HG02840 (cell line): ENCODE measurements around the gene QRICH1.

Experiments used
- ATAC-seq: cut with Tn5 transposase; IDR thresholded peaks from one replicate; pipeline ENCODE4 v1.9.1; 2021; ENCODE audit warnings: mild to moderate bottlenecking, moderate library complexity, moderate number of reproducible peaks; ENCODE audit not compliant: unreplicated experiment, low FRiP score

QRICH1 gene

DNA sequence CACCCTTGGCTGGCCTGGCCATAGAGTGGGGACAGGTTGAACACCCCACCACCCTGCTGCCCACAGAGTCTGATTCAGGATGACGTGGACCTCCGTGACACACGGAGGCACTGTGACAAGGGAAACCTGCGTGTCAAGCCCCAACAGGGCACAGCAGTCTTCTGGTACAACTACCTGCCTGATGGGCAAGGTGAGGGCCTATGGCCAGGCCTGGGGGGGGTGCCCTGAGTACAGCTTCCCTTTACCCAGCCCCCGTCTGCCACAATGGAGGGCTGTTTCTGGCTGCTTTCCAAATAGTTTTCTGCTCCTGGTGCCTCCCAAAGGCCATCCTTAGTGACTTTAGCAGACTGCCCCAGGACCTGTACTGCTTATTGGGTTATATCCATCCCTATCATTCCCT, 87.9 kb downstream of the QRICH1 start:
- no peak for ATAC-seq

DNA sequence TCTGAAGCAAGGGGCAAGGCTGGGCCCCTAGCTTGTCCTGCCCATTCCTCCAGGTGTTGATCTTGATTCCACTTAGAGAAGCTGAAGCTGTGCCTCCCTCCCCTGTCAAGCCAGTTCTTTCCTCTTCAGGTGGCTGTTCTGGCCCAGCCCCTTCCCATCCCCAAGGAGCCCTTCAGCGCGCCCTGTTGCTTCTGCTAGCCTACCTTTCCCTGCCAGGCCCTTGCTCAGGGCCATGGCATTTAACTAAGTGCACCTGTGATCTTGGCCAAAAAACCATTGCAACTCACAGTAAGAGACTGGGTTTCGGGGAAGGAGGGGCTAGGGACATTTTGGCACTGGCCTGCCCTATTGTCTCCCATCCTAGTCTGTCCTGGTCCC, 88.6 kb downstream of the QRICH1 start:
- no peak for ATAC-seq

DNA sequence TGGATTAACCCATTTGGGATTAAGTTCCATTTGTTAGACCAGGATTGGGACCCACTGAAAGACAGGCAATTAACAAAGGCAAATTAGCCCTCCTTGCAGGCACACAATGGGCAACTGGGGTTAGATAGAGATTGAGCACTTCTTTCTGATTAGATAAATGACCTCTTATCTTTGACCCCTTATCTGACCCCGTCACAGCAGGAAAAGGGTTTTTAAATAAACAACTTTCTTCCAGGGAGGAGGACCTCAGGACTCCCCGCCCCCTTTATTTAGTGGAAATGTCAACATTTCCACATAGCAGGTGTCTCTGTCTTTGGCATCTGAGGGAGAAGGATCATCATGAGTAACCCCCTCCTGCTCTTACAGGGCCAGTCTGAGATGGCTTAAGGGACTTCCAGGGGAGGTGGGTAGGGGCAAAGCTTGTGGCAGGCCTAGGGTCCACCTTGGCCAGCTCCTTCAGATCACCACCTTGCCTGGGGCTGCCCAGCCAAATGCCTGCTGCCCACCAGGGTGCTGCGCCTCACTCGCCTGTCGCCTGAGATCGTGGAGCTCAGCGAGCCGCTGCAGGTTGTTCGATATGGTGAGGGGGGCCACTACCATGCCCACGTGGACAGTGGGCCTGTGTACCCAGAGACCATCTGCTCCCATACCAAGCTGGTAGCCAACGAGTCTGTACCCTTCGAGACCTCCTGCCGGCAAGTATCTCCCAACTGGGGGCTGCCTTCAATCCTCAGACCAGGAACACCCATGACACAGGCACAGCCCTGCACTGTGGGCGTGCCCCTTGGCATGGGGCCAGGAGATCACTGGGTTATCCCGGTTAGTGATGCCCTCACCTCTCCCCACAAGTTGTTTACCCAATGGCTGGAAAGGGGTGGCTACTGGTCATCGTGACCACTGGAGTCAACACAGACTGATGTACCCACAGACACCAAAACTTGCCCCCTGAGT, 89.2 kb downstream of the QRICH1 start:
- ATAC-seq = no peak

DNA sequence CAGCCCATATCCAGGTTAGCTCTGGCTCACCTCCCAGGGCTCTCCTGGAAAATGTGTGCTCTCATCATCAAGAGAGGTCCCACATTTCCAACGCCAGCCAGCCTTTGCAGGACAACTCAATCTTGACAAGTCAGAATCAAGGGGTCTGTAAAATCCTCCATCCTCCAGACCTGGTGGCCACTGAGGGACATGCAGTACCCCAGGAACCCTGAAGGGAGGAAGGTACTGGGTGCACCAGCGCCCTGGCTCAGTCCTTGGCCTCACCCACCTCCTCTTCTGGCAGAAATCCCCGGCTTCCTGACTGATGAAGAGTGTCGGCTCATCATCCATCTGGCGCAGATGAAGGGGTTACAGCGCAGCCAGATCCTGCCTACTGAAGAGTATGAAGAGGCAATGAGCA, 92.7 kb downstream of the QRICH1 start:
- ATAC-seq = no peak

DNA sequence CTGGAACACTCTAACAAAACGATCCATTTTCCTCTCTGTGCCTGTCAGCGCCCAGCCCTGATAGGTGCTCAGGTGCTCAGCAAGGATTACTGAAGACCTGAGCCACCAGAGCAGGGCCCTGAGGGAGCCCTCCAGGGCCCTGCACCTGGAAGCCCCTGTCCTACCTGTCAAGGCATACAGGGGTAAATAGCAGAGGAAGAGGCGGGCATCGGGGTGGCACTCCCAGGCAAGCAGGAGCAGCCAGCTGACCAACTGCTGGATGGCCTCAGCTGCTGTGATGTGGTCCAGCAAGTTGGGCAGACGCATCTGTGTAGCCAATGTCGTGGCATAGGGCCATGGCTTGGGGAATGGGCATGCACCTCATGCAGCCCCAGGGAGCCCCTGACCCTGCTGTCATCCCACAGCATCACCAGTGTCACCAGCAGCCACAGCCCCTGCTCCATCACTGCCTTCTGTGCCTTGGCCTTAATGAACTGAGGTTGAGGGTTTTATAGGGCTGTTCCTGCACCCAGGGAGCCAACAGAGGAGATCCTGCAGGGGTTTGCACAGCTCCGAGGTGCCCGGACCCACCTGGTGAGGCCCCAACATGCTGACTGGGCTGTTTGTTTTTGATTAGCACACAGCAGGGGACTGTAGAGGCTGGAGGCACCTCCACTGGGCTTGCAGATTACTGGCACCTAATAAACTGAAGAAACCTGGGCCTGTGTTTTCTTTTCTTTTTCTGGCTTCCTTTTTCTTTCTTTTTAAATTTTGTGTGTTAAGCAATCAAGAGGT, 94.6 kb downstream of the QRICH1 start:
- ATAC-seq = no peak

DNA sequence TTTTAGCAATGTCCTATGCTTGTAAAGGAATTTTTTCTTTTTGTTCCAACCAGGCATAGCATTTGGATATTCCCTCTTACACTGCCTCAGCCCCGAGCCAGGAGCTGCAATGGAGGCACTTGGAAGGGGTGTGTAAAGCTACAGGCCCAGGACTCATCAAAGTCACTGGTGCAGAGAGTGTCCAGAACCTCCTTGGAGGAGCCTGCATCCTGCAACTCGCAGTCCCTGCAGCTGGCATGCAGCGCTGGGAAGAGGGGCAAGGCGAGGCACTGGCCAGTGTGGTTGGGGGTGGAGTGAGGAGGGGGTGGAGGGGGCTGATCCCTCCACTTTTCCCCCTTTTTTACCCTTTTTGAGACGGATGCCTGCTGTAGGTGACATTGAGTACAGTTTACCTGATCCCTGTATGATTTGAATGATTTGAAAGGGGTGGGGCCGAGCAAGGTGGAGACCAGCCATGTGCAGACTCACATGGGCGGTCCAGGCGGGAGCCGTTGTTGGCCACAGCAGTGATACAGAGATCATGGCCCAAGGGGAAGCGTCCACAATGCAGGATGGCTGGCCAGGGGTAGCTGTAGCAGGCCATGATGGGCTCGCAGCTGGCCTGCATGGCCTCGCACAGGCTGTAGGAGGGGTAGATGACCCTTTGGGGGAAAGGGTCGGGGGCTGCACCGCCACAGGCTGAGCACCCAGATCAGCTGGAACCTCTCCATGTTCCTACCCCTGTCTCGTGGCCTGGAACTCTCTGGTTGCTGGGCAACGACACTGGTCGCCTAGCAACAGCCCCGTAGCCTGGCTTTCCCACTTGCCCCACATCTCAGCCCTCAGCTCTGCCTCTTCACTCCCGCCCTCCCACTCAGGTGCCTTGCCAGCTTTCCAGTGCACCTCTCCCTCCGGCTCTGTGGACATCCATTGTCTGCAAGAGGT, 95.9 kb downstream of the QRICH1 start:
- no peak for ATAC-seq

DNA sequence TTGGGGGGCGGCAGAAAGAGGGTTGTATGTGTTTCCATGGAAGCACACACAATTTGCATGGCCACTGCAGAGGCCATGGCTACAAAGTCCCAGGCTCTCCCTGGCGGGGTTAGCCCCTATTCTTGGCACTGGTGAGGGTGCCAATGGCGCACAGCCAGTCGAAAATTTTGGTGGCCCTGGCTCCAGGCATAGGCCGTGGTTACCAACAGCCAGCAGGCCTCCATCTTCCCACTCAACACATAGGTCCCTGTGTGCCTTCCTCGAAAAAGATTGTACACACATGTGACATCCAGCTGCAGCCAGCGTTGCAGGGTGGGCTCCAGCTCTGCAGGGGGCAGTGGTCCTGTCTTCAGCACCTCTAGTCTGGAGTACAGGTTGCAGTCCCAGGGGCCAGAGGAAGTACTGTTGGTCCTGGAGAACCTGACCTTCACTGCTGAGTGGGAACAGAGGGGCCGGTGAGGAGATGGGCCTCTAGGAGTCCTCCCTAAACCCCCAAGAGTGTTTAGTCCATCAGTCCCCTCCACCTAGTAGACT, 96.7 kb downstream of the QRICH1 start:
- ATAC-seq = no peak

DNA sequence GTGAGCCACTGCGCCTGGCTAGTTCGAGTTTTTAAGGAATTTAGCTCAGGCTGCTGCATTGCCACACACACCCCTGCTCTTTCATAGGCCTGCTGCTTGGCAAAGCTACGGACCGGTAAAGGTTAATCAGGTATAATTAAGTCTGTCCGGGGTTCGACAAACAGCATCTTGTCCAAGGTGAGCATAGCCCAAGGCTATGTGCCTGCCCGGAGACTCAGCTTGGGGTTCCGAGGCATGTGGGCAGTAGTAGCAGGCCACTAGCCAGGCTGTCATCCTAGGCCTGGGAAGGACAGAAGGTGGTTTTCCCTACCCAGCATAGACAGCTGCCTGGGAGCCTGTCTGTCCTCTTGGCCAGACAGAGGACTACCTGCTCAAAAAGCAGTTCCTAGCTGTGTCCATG, 97.2 kb downstream of the QRICH1 start:
- no peak for ATAC-seq

DNA sequence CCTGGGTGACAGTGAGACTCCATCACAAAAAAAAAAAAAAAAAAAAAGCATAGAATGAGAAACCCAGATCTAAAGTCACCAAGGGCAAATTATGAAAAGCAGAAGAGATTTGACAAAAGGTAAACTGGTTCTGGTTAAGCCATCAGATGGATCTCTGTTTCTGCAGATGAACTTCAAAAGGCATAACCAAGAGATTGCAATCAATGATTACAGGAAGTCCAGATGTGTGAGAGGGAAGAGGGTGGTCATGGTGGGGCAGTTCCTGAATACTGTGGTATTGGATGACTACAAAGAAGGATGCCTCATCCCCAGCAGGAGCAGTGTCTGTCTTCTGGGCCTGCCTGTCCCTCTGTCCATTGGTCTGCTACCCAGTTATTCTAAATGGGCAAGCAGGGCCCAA, 100.0 kb downstream of the QRICH1 start:
- ATAC-seq = no peak

DNA sequence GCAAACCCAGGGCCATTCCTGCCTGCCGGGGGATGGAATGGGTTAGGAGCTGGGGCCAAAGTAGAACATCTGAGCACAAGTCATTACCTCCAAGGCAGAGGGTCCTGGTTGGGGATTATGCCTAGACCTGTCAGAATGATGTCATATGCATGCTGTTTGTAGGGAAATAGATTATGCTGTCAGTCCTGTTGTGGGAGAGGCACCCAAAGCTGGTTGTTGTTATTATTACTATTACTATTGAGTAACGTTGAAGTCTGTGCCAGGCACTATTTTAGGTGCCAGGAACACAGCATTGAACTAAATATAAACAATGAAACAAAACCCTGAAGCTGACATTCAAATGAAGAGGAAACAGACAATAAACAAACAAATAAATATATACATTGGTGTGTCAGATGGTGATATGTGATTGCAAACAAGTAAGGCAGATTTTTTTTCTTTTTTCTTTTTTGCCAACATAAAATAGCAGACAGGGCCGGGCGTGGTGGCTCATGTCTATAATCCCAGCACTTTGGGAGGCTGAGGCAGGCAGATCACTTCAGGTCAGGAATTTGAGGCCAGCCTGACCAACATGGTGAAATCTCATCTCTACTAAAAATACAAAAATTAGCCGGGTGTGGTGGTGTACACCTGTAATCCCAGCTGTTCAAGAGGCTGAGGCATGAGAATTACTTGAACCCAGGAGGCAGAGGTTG, 101.9 kb downstream of the QRICH1 start:
- ATAC-seq = no peak

DNA sequence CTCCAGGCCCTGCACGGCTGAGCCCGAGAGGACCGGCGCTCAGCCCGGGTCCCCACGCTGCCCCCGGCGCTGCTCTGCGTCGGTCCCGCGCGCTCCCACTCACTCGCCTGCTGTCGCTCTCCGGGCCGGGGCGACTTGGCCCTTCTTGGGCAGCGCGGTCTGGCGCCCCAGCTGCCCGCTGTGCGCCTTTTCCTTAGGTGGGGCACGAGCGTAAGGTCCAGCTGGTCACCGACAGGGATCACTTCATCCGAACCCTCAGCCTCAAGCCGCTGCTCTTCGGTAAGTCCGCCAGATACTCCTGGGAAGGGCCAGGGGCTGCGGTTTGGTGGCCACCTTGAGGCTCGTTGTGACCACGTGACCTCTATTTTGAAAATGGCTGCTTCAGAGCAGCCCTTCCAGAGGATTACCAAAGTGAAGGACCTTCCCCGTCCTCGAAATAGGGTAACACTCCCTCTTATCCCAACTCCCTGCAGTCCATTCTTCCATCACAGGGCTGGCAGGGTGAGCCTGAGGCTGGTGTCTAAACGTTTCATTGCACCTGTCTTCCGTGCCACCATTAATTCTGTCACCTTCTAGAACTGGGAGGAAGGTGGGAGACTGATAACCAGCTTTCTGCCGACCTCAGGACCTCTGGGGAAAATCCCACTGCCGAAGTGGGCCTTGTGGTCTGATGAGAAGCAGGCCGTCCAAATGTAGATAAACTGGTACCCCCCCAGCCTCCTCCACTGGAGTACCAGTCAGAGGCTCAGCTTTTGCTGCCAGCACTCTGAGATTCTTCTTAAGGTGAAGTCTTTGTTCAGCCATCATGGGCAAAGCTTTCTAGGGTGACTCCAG, 103.0 kb downstream of the QRICH1 start:
- ATAC-seq = no peak

DNA sequence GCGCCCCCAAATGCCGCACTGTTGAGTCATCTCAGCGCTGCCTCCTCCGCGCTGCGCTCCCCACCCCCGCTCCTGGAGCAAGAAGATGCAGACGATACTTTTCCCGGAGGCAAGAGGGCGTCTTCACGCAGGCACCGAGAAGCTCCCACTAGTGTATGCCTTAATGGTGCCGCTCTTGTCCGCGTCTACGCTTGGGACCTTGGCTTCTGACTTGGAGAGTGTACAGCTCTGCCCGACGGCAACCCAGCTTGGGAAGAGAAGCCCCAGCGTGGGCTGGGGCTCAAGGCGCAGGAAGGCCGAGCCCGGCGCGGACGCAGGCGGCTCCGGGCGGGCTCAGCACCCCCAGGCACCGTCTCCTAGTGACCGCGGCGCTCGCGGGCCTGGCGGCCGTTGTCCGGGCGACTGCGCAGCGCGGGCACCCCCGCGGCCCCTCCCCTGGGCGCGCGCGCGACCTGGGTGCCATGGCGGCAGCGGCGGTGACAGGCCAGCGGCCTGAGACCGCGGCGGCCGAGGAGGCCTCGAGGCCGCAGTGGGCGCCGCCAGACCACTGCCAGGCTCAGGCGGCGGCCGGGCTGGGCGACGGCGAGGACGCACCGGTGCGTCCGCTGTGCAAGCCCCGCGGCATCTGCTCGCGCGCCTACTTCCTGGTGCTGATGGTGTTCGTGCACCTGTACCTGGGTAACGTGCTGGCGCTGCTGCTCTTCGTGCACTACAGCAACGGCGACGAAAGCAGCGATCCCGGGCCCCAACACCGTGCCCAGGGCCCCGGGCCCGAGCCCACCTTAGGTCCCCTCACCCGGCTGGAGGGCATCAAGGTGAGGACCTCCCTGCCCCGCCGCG, 103.9 kb downstream of the QRICH1 start, which contains the start of gene P4HTM:
TSS of gene P4HTM (plus strand) at position 446 of the 840 bp plus-strand sequence. CDS start at position 462, 16 bp downstream.
- no peak for ATAC-seq

DNA sequence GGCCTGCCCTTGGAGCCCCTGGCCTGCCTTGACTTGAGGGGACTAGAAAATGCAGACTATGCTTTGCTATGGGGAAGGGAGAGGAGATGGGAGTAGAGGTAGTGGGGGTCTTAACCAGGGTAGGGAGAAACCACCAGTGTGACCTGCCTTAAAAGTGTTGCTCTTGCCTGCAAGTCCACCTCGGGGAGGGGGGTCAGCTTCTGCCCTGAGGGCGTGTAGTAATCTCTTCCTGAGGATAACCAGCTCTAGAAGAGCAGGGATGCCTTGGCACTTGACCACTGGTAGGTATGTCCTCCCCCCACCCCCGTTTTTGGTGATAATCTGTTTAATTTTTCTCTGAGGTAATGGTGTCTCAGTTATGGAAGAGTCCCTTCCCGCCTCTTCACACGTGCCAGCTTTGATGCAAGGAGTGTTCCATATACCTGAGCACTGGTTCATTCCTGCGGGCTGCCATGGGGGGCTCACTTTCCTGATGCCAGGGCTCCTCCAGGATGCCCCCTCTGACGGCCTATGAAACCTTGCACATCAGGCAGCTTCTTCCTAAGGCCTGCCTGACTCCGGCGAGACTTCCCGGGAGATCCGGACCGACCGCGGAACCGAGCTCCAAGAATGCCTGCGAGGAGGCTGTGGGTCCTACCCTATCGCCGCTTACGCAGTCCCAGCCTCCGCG, 104.6 kb downstream of the QRICH1 start:
- no peak for ATAC-seq

DNA sequence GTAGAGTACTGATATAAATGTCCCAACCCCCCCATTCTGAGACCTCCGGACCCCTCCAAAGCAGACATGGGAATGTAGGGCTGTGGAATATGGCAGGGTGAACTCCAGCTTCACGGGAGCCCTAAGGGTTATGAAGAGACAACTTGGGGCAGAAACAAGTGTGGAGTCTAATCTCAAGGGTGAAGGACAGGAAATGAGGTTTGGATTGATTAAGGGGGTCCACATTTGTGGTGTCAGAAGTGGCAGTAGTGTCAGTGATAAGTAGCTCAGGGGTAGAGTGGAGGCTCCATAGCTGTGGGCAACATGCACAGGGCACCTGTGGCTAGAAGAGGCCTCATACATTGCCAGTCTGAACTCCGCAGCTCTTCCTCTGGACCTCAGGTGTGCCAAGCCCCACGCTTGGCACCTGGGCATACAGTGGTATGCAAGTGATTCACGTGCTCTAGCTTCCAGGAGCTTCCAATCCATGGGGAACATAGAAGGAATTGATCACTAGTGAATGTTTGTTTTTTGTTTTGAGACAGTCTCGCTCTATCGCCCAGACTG, 108.0 kb downstream of the QRICH1 start:
- ATAC-seq = no peak

DNA sequence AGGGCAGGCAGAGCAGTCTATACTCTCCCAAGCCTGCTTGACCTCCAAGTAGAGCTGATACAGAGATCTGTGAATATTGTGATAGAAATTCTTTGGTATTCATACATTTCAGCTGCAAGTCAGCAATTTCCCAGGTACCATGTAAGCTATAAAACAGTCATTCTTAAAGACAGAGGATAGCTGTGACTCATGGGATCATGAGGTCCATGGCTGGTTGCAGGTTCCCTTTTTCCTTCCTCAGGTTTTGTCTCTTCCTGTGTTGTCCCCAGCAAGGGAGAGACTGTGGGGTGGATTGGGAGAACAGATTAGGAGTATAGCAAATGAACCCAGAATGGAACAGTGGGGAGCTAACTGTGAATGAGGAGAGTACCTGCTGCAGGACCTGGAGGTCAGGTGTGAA, 109.2 kb downstream of the QRICH1 start:
- no peak for ATAC-seq

DNA sequence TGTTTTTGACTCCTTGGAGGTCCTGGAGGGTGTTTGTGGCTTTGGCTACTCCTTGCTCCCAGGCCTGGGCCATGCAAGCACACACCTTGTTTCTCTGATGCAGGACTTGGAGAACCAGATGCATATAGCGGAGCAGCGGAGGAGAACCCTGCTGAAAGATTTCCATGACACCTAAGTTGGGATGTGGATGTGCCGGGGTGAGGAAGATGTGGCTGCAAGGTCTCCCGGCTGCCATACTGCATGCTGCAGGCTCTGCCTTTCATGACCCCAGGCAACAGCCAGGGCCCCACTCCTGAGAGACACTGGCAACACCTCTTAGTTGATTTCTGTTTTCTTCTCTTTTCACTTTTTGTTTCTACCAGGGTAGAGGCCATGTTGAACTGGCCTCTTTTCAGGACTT, 110.8 kb downstream of the QRICH1 start:
- no peak for ATAC-seq

DNA sequence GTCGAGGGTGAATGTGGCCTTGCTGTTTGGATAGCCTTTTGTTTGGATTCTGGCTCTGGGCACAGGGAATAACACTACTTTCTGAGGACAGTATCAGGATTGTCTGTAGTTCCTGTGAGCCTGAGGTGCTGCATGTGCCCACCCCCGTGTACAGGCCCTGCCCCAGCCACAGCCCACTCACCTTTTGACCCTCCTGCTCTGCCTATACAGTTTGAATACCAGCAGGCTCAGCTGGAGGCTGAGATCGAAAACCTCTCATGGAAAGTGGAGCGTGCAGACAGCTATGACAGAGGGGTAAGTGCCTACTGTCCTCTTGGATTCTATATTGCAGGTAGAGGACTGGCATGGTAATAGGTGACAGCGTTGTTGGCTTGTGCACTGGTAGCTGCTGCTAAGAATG, 111.2 kb downstream of the QRICH1 start:
- ATAC-seq = no peak
